ENCODE measurements around the gene FLOT2. TPM values are rescaled to one million over a fixed set of nuclear protein-coding genes. Genes with fewer than 3 reads are reported as not detected.

Gene FLOT2
- total RNA-seq, 1 experiment from 2014 or later: 98.1 TPM

GRCh38 chr17:28911411-28912045, 14.0 kb upstream of the FLOT2 start:
- RAD21 ChIA-PET (ENCODE audit: low non-redundant PET in 1 of 2, low total read pairs in 2 of 2, uncharacterized antibody in 2 of 2, unreplicated experiment in 2 of 2): no interaction called here
- Histone ChIP-seq H3K79me2 (ENCODE audit: insufficient read depth, low read length) (no peaks in the 10 kb centered on the region), H3K27ac (ENCODE audit: low read depth, low read length) (no peak overlapping the region), H3K4me1 (ENCODE audit: control insufficient read depth in 1 of 2, insufficient read depth in 2 of 2, low read length in 2 of 2) (no peaks in the 10 kb centered on the region), H4K20me1 (ENCODE audit: insufficient read depth) (no peaks in the 10 kb centered on the region), H3K36me3 (ENCODE audit: control insufficient read depth in 1 of 2, insufficient read depth in 2 of 2, low read length in 2 of 2) (peaks cover 72 to 81% of the 10 kb centered on the region in 2 experiments), H3K4me3 (replicated peaks in 1 of 2; ENCODE audit: low read depth in 1 of 2, low read length in 2 of 2) (no peak overlapping the region), H3K9ac (ENCODE audit: low read length) (no peak overlapping the region), H3K9me2 (ENCODE audit: insufficient read depth) (no peaks in the 10 kb centered on the region), H3K9me3 (ENCODE audit: control insufficient read depth in 1 of 2, insufficient read depth in 1 of 2, low read depth in 1 of 2, low read length in 2 of 2) (no peaks in the 10 kb centered on the region), H3K4me2 (ENCODE audit: low read length) (no peak overlapping the region), H3K27me3 (ENCODE audit: insufficient read depth, low read length) (no peaks in the 10 kb centered on the region), H2AFZ (ENCODE audit: low read depth, low read length, poor library complexity, severe bottlenecking) (no peak overlapping the region)
- CTCF ChIA-PET: interaction anchor here (2.7 kb wide), 1 partner anchor 184 kb away, joined by 9 read pairs; no protein-coding TSS in a partner anchor
- ATAC-seq: no peak
- intact Hi-C loops (cut with micrococcal nuclease): no loop called here
- TF ChIP-seq CBX3 (IDR thresholded peaks at IDR 0.05; ENCODE audit: low read depth) (no peak), YY1 (IDR thresholded peaks at IDR 0.05; ENCODE audit: extremely low read depth, insufficient replicate concordance, low read depth, low read length) (no peak), CEBPB (IDR thresholded peaks at IDR 0.05; ENCODE audit: low read depth) (no peak), TCF7L2 (IDR thresholded peaks at IDR 0.05; ENCODE audit: borderline replicate concordance, extremely low read depth, insufficient read depth, insufficient read length) (no peak)
- POLR2A ChIA-PET: no interaction called here
- DNase-seq (ENCODE audit: low read depth, low spot score): no peak
- no TSS peak for BruUV-seq (replicated peaks)

- intact Hi-C loops (cut with micrococcal nuclease): no loop called here
- RAD21 ChIA-PET (ENCODE audit: low non-redundant PET in 1 of 2, low total read pairs in 2 of 2, uncharacterized antibody in 2 of 2, unreplicated experiment in 2 of 2): no interaction called here
- Histone ChIP-seq H2AFZ (ENCODE audit: low read depth, low read length, poor library complexity, severe bottlenecking) (no peak overlapping the region), H3K4me2 (ENCODE audit: low read length) (no peak overlapping the region), H3K27ac (ENCODE audit: low read depth, low read length) (no peak overlapping the region), H3K9me2 (ENCODE audit: insufficient read depth) (no peaks in the 10 kb centered on the region), H3K4me3 (replicated peaks in 1 of 2; ENCODE audit: low read depth in 1 of 2, low read length in 2 of 2) (no peak overlapping the region), H3K9ac (ENCODE audit: low read length) (no peak overlapping the region), H3K27me3 (ENCODE audit: insufficient read depth, low read length) (no peaks in the 10 kb centered on the region), H3K4me1 (ENCODE audit: control insufficient read depth in 1 of 2, insufficient read depth in 2 of 2, low read length in 2 of 2) (no peaks in the 10 kb centered on the region), H3K79me2 (ENCODE audit: insufficient read depth, low read length) (no peaks in the 10 kb centered on the region), H3K36me3 (ENCODE audit: control insufficient read depth in 1 of 2, insufficient read depth in 2 of 2, low read length in 2 of 2) (peaks cover 71 to 73% of the 10 kb centered on the region in 2 experiments), H3K9me3 (ENCODE audit: control insufficient read depth in 1 of 2, insufficient read depth in 1 of 2, low read depth in 1 of 2, low read length in 2 of 2) (no peaks in the 10 kb centered on the region), H4K20me1 (ENCODE audit: insufficient read depth) (no peaks in the 10 kb centered on the region)
- DNase-seq (ENCODE audit: low read depth, low spot score) (no peak), ATAC-seq (no peak)
- no TSS peak for BruUV-seq (replicated peaks)
- CTCF ChIA-PET: interaction anchor here (2.7 kb wide), 1 partner anchor 183 kb away, joined by 9 read pairs; no protein-coding TSS in a partner anchor
- POLR2A ChIA-PET: no interaction called here
- TF ChIP-seq EZH2 (IDR thresholded peaks at IDR 0.05) (no peak), SIN3A (IDR thresholded peaks at IDR 0.05; ENCODE audit: low read depth) (no peak), ATF3 (IDR thresholded peaks at IDR 0.05) (no peak), CBX3 (IDR thresholded peaks at IDR 0.05; ENCODE audit: low read depth) (no peak), MAX (IDR thresholded peaks at IDR 0.05) (no peak), REST (IDR thresholded peaks at IDR 0.05; ENCODE audit: low read depth) (no peak), CTCF (IDR thresholded peaks at IDR 0.05 in 2 of 3, conservative IDR thresholded peaks at IDR 0.05 in 1 of 3; ENCODE audit: borderline replicate concordance in 1 of 3, insufficient read depth in 1 of 3, low read depth in 2 of 3, low read length in 2 of 3) (no peak), RAD21 (IDR thresholded peaks at IDR 0.05; ENCODE audit: low read depth) (no peak), FOSL1 (IDR thresholded peaks at IDR 0.05; ENCODE audit: low read depth) (no peak), ZFX (IDR thresholded peaks at IDR 0.05) (no peak), JUND (IDR thresholded peaks at IDR 0.05) (no peak), POLR2AphosphoS5 (IDR thresholded peaks at IDR 0.05; ENCODE audit: low read depth, low read length) (no peak), SRF (IDR thresholded peaks at IDR 0.05; ENCODE audit: low read depth) (no peak)
Observed at GRCh38 chr17:28910534-28910933, 13.0 kb upstream of the FLOT2 start.

Measured in HCT116 (cell line).